Measurements from ENCODE around the gene SDK1.

SDK1 gene

DNA sequence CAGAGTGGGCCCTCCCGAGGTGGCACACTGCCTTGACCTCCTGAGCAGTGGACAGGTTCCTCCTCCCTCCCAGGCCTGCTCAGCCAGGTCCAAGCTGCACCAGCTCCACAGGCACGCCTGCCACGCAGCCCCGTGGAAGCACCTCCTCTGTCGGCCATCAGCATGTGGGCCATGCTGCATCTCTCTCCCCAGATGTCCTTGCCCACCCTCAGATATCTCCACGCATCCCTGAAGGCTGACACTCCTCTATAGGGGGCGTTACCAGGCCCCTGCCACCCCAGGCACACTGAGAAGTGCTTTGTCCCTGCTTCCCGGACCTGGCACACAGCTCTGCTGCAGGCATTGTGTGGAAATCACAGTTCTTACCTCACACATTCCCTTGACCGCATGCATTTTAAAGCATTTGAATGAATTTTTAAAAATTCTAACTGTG is 598.5 kb downstream of the SDK1 start:
- H2BK120ac ChIP-seq (ENCODE audit: low read depth, low read length), result no peak overlapping the region
- no peak overlapping the region for H3K4ac ChIP-seq (ENCODE audit: low read depth in 1 of 2, low read length in 2 of 2)
- H2AK5ac ChIP-seq (ENCODE audit: low read length, severe bottlenecking), result no peak overlapping the region
- H3K4me1 ChIP-seq (ENCODE audit: control insufficient read depth, insufficient read depth, low read depth, low read length), result peaks cover 1% of the 10 kb centered on the region
- H3K14ac ChIP-seq (ENCODE audit: low read length in 2 of 2), result peak overlapping the region in 1 of 2 experiments; percentile 37
- no peaks in the 10 kb centered on the region for H3K27me3 ChIP-seq (ENCODE audit: control insufficient read depth in 1 of 2, insufficient read depth in 1 of 2, low read length in 2 of 2)
- no peaks in the 10 kb centered on the region for H3K79me1 ChIP-seq (replicated peaks; ENCODE audit: low read length, poor library complexity, severe bottlenecking)
- no peak overlapping the region for H3K4me2 ChIP-seq (ENCODE audit: low read length, poor library complexity, severe bottlenecking)
- H2BK15ac ChIP-seq (ENCODE audit: low read depth, poor library complexity, severe bottlenecking), result no peak overlapping the region
- no peak overlapping the region for H4K91ac ChIP-seq (ENCODE audit: low read length)
- H3K18ac ChIP-seq (ENCODE audit: low read depth in 1 of 2, low read length in 2 of 2), result no peak overlapping the region
- no peak overlapping the region for H3K4me3 ChIP-seq (ENCODE audit: insufficient read depth in 1 of 2, low read depth in 1 of 2, low read length in 2 of 2)
- no peak overlapping the region for H3K27ac ChIP-seq (ENCODE audit: low read length, poor library complexity, severe bottlenecking)
- no peaks in the 10 kb centered on the region for H3K36me3 ChIP-seq (ENCODE audit: control insufficient read depth in 1 of 2, insufficient read depth in 2 of 2, low read depth in 1 of 2, low read length in 2 of 2)
- H4K8ac ChIP-seq (ENCODE audit: low read length), result peak overlapping the region; percentile 1
- no peak overlapping the region for H2AFZ ChIP-seq (ENCODE audit: low read depth, low read length)
- no peaks in the 10 kb centered on the region for H3K9me3 ChIP-seq (ENCODE audit: control insufficient read depth, low read length)
- DNase-seq, result no peak
- WGBS, result 83% methylated on average over 8 of the region's 9 CpGs
- H3K9ac ChIP-seq (ENCODE audit: low read length), result no peak overlapping the region
- no peak overlapping the region for H2BK12ac ChIP-seq (ENCODE audit: low read length in 2 of 2)
- H2BK5ac ChIP-seq (ENCODE audit: low read depth, low read length, poor library complexity, severe bottlenecking), result no peak overlapping the region
- H3K23ac ChIP-seq (ENCODE audit: low read length in 2 of 2), result no peak overlapping the region

DNA sequence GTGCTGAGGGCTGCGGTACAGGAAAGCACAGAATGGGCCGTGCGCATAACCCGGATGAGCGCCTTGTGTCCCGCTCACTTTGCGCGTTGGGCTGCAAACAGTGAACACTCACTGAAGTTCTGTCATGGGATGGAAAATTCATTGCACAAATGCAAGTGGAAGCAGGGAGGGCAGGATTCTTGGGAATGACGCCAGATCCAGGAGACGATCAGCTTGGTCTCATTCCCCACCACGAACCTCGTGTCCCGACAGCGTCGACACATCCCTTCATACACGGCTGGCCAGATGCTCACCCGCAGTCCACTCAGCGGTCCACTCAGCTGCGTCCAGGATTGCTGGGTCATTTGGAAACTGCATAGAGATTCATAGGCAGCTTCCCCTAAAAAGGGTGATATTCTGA is 607.1 kb downstream of the SDK1 start:
- Histone ChIP-seq H3K4me2 (ENCODE audit: low read length, poor library complexity, severe bottlenecking) (no peak overlapping the region), H3K27me3 (ENCODE audit: control insufficient read depth in 1 of 2, insufficient read depth in 1 of 2, low read length in 2 of 2) (no peaks in the 10 kb centered on the region), H3K9ac (ENCODE audit: low read length) (no peak overlapping the region), H2BK120ac (ENCODE audit: low read depth, low read length) (no peak overlapping the region), H2AK5ac (ENCODE audit: low read length, severe bottlenecking) (no peak overlapping the region), H3K27ac (ENCODE audit: low read length, poor library complexity, severe bottlenecking) (no peak overlapping the region), H2BK5ac (ENCODE audit: low read depth, low read length, poor library complexity, severe bottlenecking) (no peak overlapping the region), H3K79me1 (replicated peaks; ENCODE audit: low read length, poor library complexity, severe bottlenecking) (no peaks in the 10 kb centered on the region), H3K9me3 (ENCODE audit: control insufficient read depth, low read length) (no peaks in the 10 kb centered on the region), H2AFZ (ENCODE audit: low read depth, low read length) (no peak overlapping the region), H3K23ac (ENCODE audit: low read length in 2 of 2) (no peak overlapping the region), H3K4ac (ENCODE audit: low read depth in 1 of 2, low read length in 2 of 2) (no peak overlapping the region), H2BK12ac (ENCODE audit: low read length in 2 of 2) (no peak overlapping the region), H3K4me3 (ENCODE audit: insufficient read depth in 1 of 2, low read depth in 1 of 2, low read length in 2 of 2) (no peak overlapping the region), H3K14ac (ENCODE audit: low read length in 2 of 2) (no peak overlapping the region), H3K18ac (ENCODE audit: low read depth in 1 of 2, low read length in 2 of 2) (no peak overlapping the region), H2BK15ac (ENCODE audit: low read depth, poor library complexity, severe bottlenecking) (no peak overlapping the region), H4K8ac (ENCODE audit: low read length) (no peak overlapping the region), H3K36me3 (ENCODE audit: control insufficient read depth in 1 of 2, insufficient read depth in 2 of 2, low read depth in 1 of 2, low read length in 2 of 2) (no peaks in the 10 kb centered on the region), H3K4me1 (ENCODE audit: control insufficient read depth, insufficient read depth, low read depth, low read length) (peaks cover 12% of the 10 kb centered on the region), H4K91ac (ENCODE audit: low read length) (no peak overlapping the region)
- 96% methylated on average over 19 of the region's 19 CpGs for WGBS
- DNase-seq, result no peak

DNA sequence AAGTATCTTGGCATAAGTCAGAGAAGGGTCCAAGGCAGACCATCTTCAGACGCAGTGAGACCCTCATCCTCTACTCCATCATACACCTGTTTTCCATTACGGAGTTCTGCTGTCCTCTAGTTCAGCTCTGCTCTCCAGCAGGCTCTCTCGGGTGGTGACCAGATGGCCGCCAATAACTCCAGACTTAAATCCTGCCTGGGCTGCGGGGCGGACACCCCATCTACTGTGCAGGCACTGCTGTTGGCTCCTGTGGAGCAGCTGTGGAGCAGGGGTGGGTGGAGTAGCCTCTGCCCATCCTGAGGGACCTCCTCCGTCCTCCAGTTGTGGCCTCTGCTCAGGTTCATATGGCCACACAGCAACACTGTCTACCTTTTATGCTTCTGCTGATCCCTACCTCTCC is 608.1 kb downstream of the SDK1 start:
- no peak overlapping the region for H2BK120ac ChIP-seq (ENCODE audit: low read depth, low read length)
- no peak for DNase-seq
- no peaks in the 10 kb centered on the region for H3K36me3 ChIP-seq (ENCODE audit: control insufficient read depth in 1 of 2, insufficient read depth in 2 of 2, low read depth in 1 of 2, low read length in 2 of 2)
- H2AK5ac ChIP-seq (ENCODE audit: low read length, severe bottlenecking), result no peak overlapping the region
- H2BK12ac ChIP-seq (ENCODE audit: low read length in 2 of 2), result no peak overlapping the region
- H3K4me3 ChIP-seq (ENCODE audit: insufficient read depth in 1 of 2, low read depth in 1 of 2, low read length in 2 of 2), result no peak overlapping the region
- no peak overlapping the region for H2AFZ ChIP-seq (ENCODE audit: low read depth, low read length)
- H4K8ac ChIP-seq (ENCODE audit: low read length), result no peak overlapping the region
- H3K14ac ChIP-seq (ENCODE audit: low read length in 2 of 2), result no peak overlapping the region
- H3K9me3 ChIP-seq (ENCODE audit: control insufficient read depth, low read length), result no peaks in the 10 kb centered on the region
- 93% methylated on average over 7 of the region's 7 CpGs for WGBS
- no peak overlapping the region for H3K27ac ChIP-seq (ENCODE audit: low read length, poor library complexity, severe bottlenecking)
- H2BK5ac ChIP-seq (ENCODE audit: low read depth, low read length, poor library complexity, severe bottlenecking), result no peak overlapping the region
- no peaks in the 10 kb centered on the region for H3K79me1 ChIP-seq (replicated peaks; ENCODE audit: low read length, poor library complexity, severe bottlenecking)
- peaks cover 12% of the 10 kb centered on the region for H3K4me1 ChIP-seq (ENCODE audit: control insufficient read depth, insufficient read depth, low read depth, low read length)
- H2BK15ac ChIP-seq (ENCODE audit: low read depth, poor library complexity, severe bottlenecking), result no peak overlapping the region
- H3K18ac ChIP-seq (ENCODE audit: low read depth in 1 of 2, low read length in 2 of 2), result no peak overlapping the region
- no peak overlapping the region for H3K9ac ChIP-seq (ENCODE audit: low read length)
- no peak overlapping the region for H4K91ac ChIP-seq (ENCODE audit: low read length)
- no peaks in the 10 kb centered on the region for H3K27me3 ChIP-seq (ENCODE audit: control insufficient read depth in 1 of 2, insufficient read depth in 1 of 2, low read length in 2 of 2)
- no peak overlapping the region for H3K4me2 ChIP-seq (ENCODE audit: low read length, poor library complexity, severe bottlenecking)
- no peak overlapping the region for H3K4ac ChIP-seq (ENCODE audit: low read depth in 1 of 2, low read length in 2 of 2)
- no peak overlapping the region for H3K23ac ChIP-seq (ENCODE audit: low read length in 2 of 2)

DNA sequence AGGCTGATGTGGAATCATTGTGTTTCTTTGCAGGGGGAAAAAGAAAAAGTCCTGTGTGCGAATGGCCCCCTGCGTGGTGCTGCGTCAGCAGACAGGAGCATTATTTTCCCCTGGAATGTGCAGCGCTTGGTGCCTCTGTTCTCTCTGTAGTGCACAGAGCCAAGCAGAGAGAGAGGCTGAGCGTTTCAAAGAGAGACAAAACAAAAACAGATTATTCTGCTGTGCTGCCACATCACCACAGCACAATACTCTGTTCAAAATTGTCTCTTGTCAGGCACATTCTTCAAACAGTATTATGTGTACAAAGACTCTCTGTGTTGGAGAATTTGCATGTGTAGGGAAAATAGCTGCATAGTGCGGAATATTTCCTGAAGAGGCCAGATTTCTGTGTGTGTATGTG is 609.0 kb downstream of the SDK1 start:
- Histone ChIP-seq H3K9me3 (ENCODE audit: control insufficient read depth, low read length) (no peaks in the 10 kb centered on the region), H4K8ac (ENCODE audit: low read length) (no peak overlapping the region), H3K27ac (ENCODE audit: low read length, poor library complexity, severe bottlenecking) (no peak overlapping the region), H3K4me1 (ENCODE audit: control insufficient read depth, insufficient read depth, low read depth, low read length) (peaks cover 12% of the 10 kb centered on the region), H3K79me1 (replicated peaks; ENCODE audit: low read length, poor library complexity, severe bottlenecking) (no peaks in the 10 kb centered on the region), H2BK5ac (ENCODE audit: low read depth, low read length, poor library complexity, severe bottlenecking) (no peak overlapping the region), H3K27me3 (ENCODE audit: control insufficient read depth in 1 of 2, insufficient read depth in 1 of 2, low read length in 2 of 2) (no peaks in the 10 kb centered on the region), H3K4me3 (ENCODE audit: insufficient read depth in 1 of 2, low read depth in 1 of 2, low read length in 2 of 2) (no peak overlapping the region), H2BK15ac (ENCODE audit: low read depth, poor library complexity, severe bottlenecking) (no peak overlapping the region), H2AK5ac (ENCODE audit: low read length, severe bottlenecking) (no peak overlapping the region), H2BK12ac (ENCODE audit: low read length in 2 of 2) (no peak overlapping the region), H3K4me2 (ENCODE audit: low read length, poor library complexity, severe bottlenecking) (no peak overlapping the region), H3K23ac (ENCODE audit: low read length in 2 of 2) (no peak overlapping the region), H3K14ac (ENCODE audit: low read length in 2 of 2) (no peak overlapping the region), H3K4ac (ENCODE audit: low read depth in 1 of 2, low read length in 2 of 2) (no peak overlapping the region), H3K18ac (ENCODE audit: low read depth in 1 of 2, low read length in 2 of 2) (no peak overlapping the region), H3K36me3 (ENCODE audit: control insufficient read depth in 1 of 2, insufficient read depth in 2 of 2, low read depth in 1 of 2, low read length in 2 of 2) (no peaks in the 10 kb centered on the region), H2BK120ac (ENCODE audit: low read depth, low read length) (no peak overlapping the region), H3K9ac (ENCODE audit: low read length) (no peak overlapping the region), H2AFZ (ENCODE audit: low read depth, low read length) (no peak overlapping the region), H4K91ac (ENCODE audit: low read length) (no peak overlapping the region)
- DNase-seq, result no peak
- 98% methylated on average over 6 of the region's 6 CpGs for WGBS

All from mesenchymal stem cell (in vitro differentiated cells and primary cell).